Measurements from ENCODE around the gene RBFOX2. TPM values are rescaled to one million over a fixed set of nuclear protein-coding genes. Genes with fewer than 3 reads are reported as not detected.

Gene RBFOX2
- total RNA-seq, 1 donor from 2014 or later: 126 TPM

DNA sequence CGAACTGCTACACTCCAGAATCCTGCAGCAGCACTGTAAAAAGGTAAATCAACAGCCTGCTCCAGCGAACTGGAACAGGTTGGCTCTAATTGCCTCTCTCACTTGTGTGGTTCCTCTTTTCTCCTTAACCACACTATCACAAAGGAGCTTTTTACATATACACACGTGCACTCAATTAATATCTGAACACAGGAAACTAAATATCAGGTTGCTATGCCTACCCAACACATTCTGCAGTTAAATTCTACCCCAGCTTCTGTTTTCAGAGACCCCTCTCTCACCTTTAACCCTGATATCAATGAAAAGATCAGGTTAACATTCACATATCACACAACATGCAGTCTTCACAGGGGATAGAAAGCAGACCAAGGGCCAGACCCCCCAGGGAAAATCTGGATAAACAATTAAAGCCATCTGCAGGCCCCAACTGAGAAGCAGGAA lies 11.0 kb downstream of the RBFOX2 start:
- Mint-ChIP-seq H3K9me3 (no peaks in the 10 kb centered on the region), H3K4me1 (peaks cover 67% of the 10 kb centered on the region), H3K27ac (ENCODE audit: unreplicated experiment) (peak overlapping the region; percentile 23), H3K27me3 (ENCODE audit: low read depth) (no peaks in the 10 kb centered on the region), H3K36me3 (ENCODE audit: low read depth) (peaks cover 8% of the 10 kb centered on the region), H3K4me3 (peak overlapping the region; percentile 61)
- TF ChIP-seq, protein P1, sequence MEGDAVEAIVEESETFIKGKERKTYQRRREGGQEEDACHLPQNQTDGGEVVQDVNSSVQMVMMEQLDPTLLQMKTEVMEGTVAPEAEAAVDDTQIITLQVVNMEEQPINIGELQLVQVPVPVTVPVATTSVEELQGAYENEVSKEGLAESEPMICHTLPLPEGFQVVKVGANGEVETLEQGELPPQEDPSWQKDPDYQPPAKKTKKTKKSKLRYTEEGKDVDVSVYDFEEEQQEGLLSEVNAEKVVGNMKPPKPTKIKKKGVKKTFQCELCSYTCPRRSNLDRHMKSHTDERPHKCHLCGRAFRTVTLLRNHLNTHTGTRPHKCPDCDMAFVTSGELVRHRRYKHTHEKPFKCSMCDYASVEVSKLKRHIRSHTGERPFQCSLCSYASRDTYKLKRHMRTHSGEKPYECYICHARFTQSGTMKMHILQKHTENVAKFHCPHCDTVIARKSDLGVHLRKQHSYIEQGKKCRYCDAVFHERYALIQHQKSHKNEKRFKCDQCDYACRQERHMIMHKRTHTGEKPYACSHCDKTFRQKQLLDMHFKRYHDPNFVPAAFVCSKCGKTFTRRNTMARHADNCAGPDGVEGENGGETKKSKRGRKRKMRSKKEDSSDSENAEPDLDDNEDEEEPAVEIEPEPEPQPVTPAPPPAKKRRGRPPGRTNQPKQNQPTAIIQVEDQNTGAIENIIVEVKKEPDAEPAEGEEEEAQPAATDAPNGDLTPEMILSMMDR (conservative IDR thresholded peaks at IDR 0.05): no peak
- no peak for DNase-seq (ENCODE audit: low read depth, low spot score)

DNA sequence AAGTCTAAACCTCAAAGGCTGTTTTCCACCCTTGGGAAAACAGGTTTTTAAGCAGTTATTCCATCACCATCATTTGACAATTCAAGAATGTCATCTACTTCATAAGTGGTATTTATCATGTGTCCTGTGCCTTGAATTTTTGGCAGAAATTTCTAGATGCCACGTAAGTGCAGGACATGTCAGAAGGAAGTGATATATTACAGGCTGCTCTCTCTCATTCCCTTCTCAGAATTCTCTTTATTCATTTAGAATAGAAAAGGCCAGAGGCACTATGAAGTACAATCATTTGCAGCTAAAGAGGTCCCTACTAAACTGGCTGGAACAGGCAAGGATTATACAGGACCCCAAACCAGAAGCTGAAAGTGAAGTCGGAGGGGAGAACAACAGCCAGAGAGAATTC lies 11.9 kb downstream of the RBFOX2 start:
- no peak overlapping the region for H3K4me3 Mint-ChIP-seq
- H3K9me3 Mint-ChIP-seq: no peaks in the 10 kb centered on the region
- no peaks in the 10 kb centered on the region for H3K27me3 Mint-ChIP-seq (ENCODE audit: low read depth)
- TF ChIP-seq, protein P1 (conservative IDR thresholded peaks at IDR 0.05): no peak
- H3K36me3 Mint-ChIP-seq (ENCODE audit: low read depth): peaks cover 5% of the 10 kb centered on the region
- H3K4me1 Mint-ChIP-seq: peaks cover 65% of the 10 kb centered on the region
- no peak for DNase-seq (ENCODE audit: low read depth, low spot score)
- peak overlapping the region; percentile 55 for H3K27ac Mint-ChIP-seq (ENCODE audit: unreplicated experiment)

DNA sequence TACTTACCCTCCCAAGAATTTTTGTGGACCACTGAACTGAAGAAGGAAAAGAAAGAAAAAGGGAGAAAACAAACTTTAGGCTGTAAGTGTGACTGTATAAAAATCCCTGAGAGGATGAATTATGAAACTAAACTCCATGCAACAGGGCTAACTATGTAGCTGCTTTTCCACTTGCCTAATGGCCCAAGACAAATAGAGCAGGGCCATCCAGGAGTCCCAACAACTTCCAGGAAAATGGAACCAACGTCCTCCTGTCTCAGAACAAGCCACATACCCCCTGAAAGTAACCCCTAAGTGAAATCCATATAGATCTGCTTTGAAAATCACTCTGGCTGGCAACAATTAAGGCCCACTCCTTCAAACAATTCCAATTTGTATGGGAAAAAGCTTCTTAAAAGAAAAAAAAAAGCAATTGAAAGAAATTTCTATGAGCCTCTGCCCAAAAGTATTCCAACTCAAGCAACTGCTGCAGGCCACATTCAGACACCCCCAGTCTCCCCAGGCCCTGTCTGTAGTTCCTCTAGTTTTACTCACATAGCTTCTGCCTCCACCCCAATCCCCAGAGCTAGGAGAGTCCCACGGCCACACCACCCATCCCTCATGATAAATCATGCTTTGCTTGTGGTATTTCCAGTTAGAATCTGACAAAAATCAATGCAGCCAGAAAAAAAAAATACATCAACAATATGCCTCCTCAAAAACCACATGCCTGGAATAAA lies 12.7 kb downstream of the RBFOX2 start:
- no peaks in the 10 kb centered on the region for H3K27me3 Mint-ChIP-seq (ENCODE audit: low read depth)
- TF ChIP-seq, protein P1 (conservative IDR thresholded peaks at IDR 0.05): no peak
- no peak for DNase-seq (ENCODE audit: low read depth, low spot score)
- H3K4me3 Mint-ChIP-seq: peak overlapping the region; percentile 21
- H3K9me3 Mint-ChIP-seq: no peaks in the 10 kb centered on the region
- peaks cover 3% of the 10 kb centered on the region for H3K36me3 Mint-ChIP-seq (ENCODE audit: low read depth)
- peaks cover 67% of the 10 kb centered on the region for H3K4me1 Mint-ChIP-seq
- H3K27ac Mint-ChIP-seq (ENCODE audit: unreplicated experiment): peak overlapping the region; percentile 55

DNA sequence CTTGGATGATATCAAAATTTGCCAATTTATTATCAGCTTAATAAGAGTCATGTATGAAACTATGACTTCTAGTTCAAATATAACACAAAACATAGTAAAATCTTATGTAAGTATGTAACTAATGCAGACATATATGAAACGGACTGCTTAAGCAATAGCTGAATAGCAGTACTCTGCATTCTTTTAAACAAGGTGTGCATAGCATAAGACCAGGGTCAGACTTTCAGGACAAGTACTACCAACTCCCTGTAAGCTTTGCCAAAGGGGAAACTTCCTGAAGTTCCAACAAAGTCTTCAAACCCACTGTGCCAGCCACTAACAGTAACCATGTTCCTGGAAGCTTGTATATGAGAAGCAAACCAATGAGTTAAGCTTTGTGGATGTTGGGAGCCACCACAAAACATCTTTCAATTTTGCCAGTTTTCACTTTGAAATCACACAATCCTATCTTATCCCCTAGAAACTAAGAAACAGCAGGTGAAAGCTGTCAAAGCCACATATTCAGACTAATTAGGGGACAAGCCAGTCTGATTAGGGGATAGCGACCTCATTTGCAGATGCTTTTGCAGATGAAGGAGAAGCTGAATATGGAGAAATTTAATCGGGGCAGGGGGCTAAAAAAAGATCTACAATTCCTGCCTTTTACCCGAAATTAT lies 13.3 kb downstream of the RBFOX2 start:
- Mint-ChIP-seq H3K9me3 (no peaks in the 10 kb centered on the region), H3K27ac (ENCODE audit: unreplicated experiment) (no peak overlapping the region), H3K36me3 (ENCODE audit: low read depth) (no peaks in the 10 kb centered on the region), H3K4me3 (no peak overlapping the region), H3K27me3 (ENCODE audit: low read depth) (no peaks in the 10 kb centered on the region), H3K4me1 (peaks cover 73% of the 10 kb centered on the region)
- TF ChIP-seq, protein P1 (conservative IDR thresholded peaks at IDR 0.05): no peak
- DNase-seq (ENCODE audit: low read depth, low spot score): no peak

DNA sequence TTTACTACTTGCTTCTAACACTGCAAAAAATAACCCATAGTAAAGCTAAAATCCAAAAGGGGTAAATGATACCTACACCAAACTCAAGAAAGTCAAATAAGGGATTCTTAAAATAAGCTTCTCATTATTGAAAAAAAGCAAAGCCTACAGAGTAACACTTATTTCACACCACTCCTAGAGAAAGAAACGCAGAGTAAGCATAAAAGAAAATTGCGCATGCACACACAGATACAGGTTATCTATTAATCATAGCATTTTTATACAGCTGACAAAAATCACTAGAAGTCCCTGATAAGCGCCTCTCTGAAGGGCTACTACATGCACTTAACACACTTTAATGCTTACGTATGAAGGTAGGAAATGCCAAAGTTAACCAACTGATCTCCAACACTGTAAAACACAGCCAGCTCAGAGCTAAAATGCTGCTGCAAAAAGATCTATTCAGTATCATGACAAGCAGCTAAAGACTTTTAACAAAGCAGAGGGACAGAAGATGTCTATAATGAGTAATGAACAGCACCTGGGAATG lies 14.0 kb downstream of the RBFOX2 start:
- H3K27ac Mint-ChIP-seq (ENCODE audit: unreplicated experiment): no peak overlapping the region
- no peak overlapping the region for H3K4me3 Mint-ChIP-seq
- H3K4me1 Mint-ChIP-seq: peaks cover 75% of the 10 kb centered on the region
- no peak for DNase-seq (ENCODE audit: low read depth, low spot score)
- H3K27me3 Mint-ChIP-seq (ENCODE audit: low read depth): no peaks in the 10 kb centered on the region
- TF ChIP-seq, protein P1 (conservative IDR thresholded peaks at IDR 0.05): no peak
- H3K9me3 Mint-ChIP-seq: no peaks in the 10 kb centered on the region
- H3K36me3 Mint-ChIP-seq (ENCODE audit: low read depth): no peaks in the 10 kb centered on the region

All from neural crest cell (in vitro differentiated cells).